ENCODE measurements around the gene CHN2. TPM values are rescaled to one million over a fixed set of nuclear protein-coding genes. Genes with fewer than 3 reads are reported as not detected.

Gene CHN2
- polyA plus RNA-seq, 1 donor: 33.6 TPM

GRCh38 chr7:29391262-29391661 lies 196.7 kb downstream of the CHN2 start:
- no peak overlapping the region for H3K4me3 ChIP-seq (ENCODE audit: low read length)
- no peaks in the 10 kb centered on the region for H3K36me3 ChIP-seq (ENCODE audit: control insufficient read depth, insufficient read depth, low read length)
- no peaks in the 10 kb centered on the region for H3K27me3 ChIP-seq (ENCODE audit: control insufficient read depth, insufficient read depth, low read length)
- no peak for DNase-seq
- no peaks in the 10 kb centered on the region for H3K9me3 ChIP-seq (ENCODE audit: control insufficient read depth, low read depth, low read length)
- no peak overlapping the region for H3K27ac ChIP-seq (ENCODE audit: low read length)
- no peaks in the 10 kb centered on the region for H3K4me1 ChIP-seq (ENCODE audit: control insufficient read depth, insufficient read depth, low read length)
- 100% methylated on average over 1 of the region's 1 CpG for WGBS (ENCODE audit: insufficient coverage, low lambda C conversion rate)

GRCh38 chr7:29394321-29394720 lies 199.7 kb downstream of the CHN2 start:
- no peak for DNase-seq
- WGBS (ENCODE audit: insufficient coverage, low lambda C conversion rate): 93% methylated on average over 3 of the region's 7 CpGs
- no peaks in the 10 kb centered on the region for H3K4me1 ChIP-seq (ENCODE audit: control insufficient read depth, insufficient read depth, low read length)
- no peak overlapping the region for H3K27ac ChIP-seq (ENCODE audit: low read length)
- no peaks in the 10 kb centered on the region for H3K36me3 ChIP-seq (ENCODE audit: control insufficient read depth, insufficient read depth, low read length)
- H3K4me3 ChIP-seq (ENCODE audit: low read length): no peak overlapping the region
- no peaks in the 10 kb centered on the region for H3K9me3 ChIP-seq (ENCODE audit: control insufficient read depth, low read depth, low read length)
- H3K27me3 ChIP-seq (ENCODE audit: control insufficient read depth, insufficient read depth, low read length): no peaks in the 10 kb centered on the region

GRCh38 chr7:29396563-29396962 lies 202.0 kb downstream of the CHN2 start:
- no peak for DNase-seq
- Histone ChIP-seq H3K4me1 (ENCODE audit: control insufficient read depth, insufficient read depth, low read length) (peaks cover 6% of the 10 kb centered on the region), H3K27ac (ENCODE audit: low read length) (no peak overlapping the region), H3K4me3 (ENCODE audit: low read length) (no peak overlapping the region), H3K9me3 (ENCODE audit: control insufficient read depth, low read depth, low read length) (no peaks in the 10 kb centered on the region), H3K27me3 (ENCODE audit: control insufficient read depth, insufficient read depth, low read length) (no peaks in the 10 kb centered on the region), H3K36me3 (ENCODE audit: control insufficient read depth, insufficient read depth, low read length) (no peaks in the 10 kb centered on the region)
- WGBS (ENCODE audit: insufficient coverage, low lambda C conversion rate): no CpG with 5 or more reads among the region's 7 CpGs

GRCh38 chr7:29397398-29397797 lies 202.8 kb downstream of the CHN2 start:
- Histone ChIP-seq H3K27me3 (ENCODE audit: control insufficient read depth, insufficient read depth, low read length) (no peaks in the 10 kb centered on the region), H3K4me1 (ENCODE audit: control insufficient read depth, insufficient read depth, low read length) (peaks cover 12% of the 10 kb centered on the region), H3K36me3 (ENCODE audit: control insufficient read depth, insufficient read depth, low read length) (no peaks in the 10 kb centered on the region), H3K27ac (ENCODE audit: low read length) (no peak overlapping the region), H3K4me3 (ENCODE audit: low read length) (no peak overlapping the region), H3K9me3 (ENCODE audit: control insufficient read depth, low read depth, low read length) (no peaks in the 10 kb centered on the region)
- no CpG with 5 or more reads among the region's 2 CpGs for WGBS (ENCODE audit: insufficient coverage, low lambda C conversion rate)
- DNase-seq: no peak

GRCh38 chr7:29398011-29398410 lies 203.4 kb downstream of the CHN2 start:
- Histone ChIP-seq H3K27me3 (ENCODE audit: control insufficient read depth, insufficient read depth, low read length) (no peaks in the 10 kb centered on the region), H3K4me3 (ENCODE audit: low read length) (no peak overlapping the region), H3K9me3 (ENCODE audit: control insufficient read depth, low read depth, low read length) (no peaks in the 10 kb centered on the region), H3K4me1 (ENCODE audit: control insufficient read depth, insufficient read depth, low read length) (peaks cover 12% of the 10 kb centered on the region), H3K27ac (ENCODE audit: low read length) (no peak overlapping the region), H3K36me3 (ENCODE audit: control insufficient read depth, insufficient read depth, low read length) (no peaks in the 10 kb centered on the region)
- WGBS (ENCODE audit: insufficient coverage, low lambda C conversion rate): no CpG with 5 or more reads among the region's 4 CpGs
- DNase-seq: no peak

GRCh38 chr7:29400437-29400836 lies 205.9 kb downstream of the CHN2 start:
- no peak for DNase-seq
- H3K27ac ChIP-seq (ENCODE audit: low read length): no peak overlapping the region
- 89% methylated on average over 5 of the region's 9 CpGs for WGBS (ENCODE audit: insufficient coverage, low lambda C conversion rate)

GRCh38 chr7:29401769-29402168 lies 207.2 kb downstream of the CHN2 start:
- no CpG with 5 or more reads among the region's 11 CpGs for whole genome bisulfite sequencing (ENCODE audit: insufficient coverage, low lambda C conversion rate)
- H3K36me3 ChIP-seq (ENCODE audit: control insufficient read depth, insufficient read depth, low read length): no peaks in the 10 kb centered on the region
- no peaks in the 10 kb centered on the region for H3K9me3 ChIP-seq (ENCODE audit: control insufficient read depth, low read depth, low read length)
- H3K4me1 ChIP-seq (ENCODE audit: control insufficient read depth, insufficient read depth, low read length): peaks cover 25% of the 10 kb centered on the region
- DNase-seq: peak in 1 of 2 donors; percentile 35
- H3K27ac ChIP-seq (ENCODE audit: low read length): peak overlapping the region; percentile 69
- H3K4me3 ChIP-seq (ENCODE audit: low read length): no peak overlapping the region
- no peaks in the 10 kb centered on the region for H3K27me3 ChIP-seq (ENCODE audit: control insufficient read depth, insufficient read depth, low read length)

More at GRCh38 chr7:29400437-29400836, 205.9 kb downstream of the CHN2 start:
- Histone ChIP-seq H3K36me3 (ENCODE audit: control insufficient read depth, insufficient read depth, low read length) (no peaks in the 10 kb centered on the region), H3K27me3 (ENCODE audit: control insufficient read depth, insufficient read depth, low read length) (no peaks in the 10 kb centered on the region), H3K9me3 (ENCODE audit: control insufficient read depth, low read depth, low read length) (no peaks in the 10 kb centered on the region), H3K4me3 (ENCODE audit: low read length) (no peak overlapping the region), H3K4me1 (ENCODE audit: control insufficient read depth, insufficient read depth, low read length) (peaks cover 16% of the 10 kb centered on the region)

- peak overlapping the region; percentile 46 for H3K27ac ChIP-seq (ENCODE audit: low read length)
- H3K4me3 ChIP-seq (ENCODE audit: low read length): no peak overlapping the region
- H3K4me1 ChIP-seq (ENCODE audit: control insufficient read depth, insufficient read depth, low read length): peaks cover 19% of the 10 kb centered on the region
- H3K27me3 ChIP-seq (ENCODE audit: control insufficient read depth, insufficient read depth, low read length): no peaks in the 10 kb centered on the region
- H3K36me3 ChIP-seq (ENCODE audit: control insufficient read depth, insufficient read depth, low read length): no peaks in the 10 kb centered on the region
- no CpG with 5 or more reads among the region's 5 CpGs for WGBS (ENCODE audit: insufficient coverage, low lambda C conversion rate)
- H3K9me3 ChIP-seq (ENCODE audit: control insufficient read depth, low read depth, low read length): no peaks in the 10 kb centered on the region
- DNase-seq: peak; percentile 44 to 72
Measured at GRCh38 chr7:29405891-29406290, 211.3 kb downstream of the CHN2 start.

GRCh38 chr7:29406366-29406765 lies 211.8 kb downstream of the CHN2 start:
- no CpG with 5 or more reads among the region's 6 CpGs for WGBS (ENCODE audit: insufficient coverage, low lambda C conversion rate)
- no peak for DNase-seq
- peaks cover 19% of the 10 kb centered on the region for H3K4me1 ChIP-seq (ENCODE audit: control insufficient read depth, insufficient read depth, low read length)
- no peak overlapping the region for H3K4me3 ChIP-seq (ENCODE audit: low read length)
- no peaks in the 10 kb centered on the region for H3K9me3 ChIP-seq (ENCODE audit: control insufficient read depth, low read depth, low read length)
- H3K27me3 ChIP-seq (ENCODE audit: control insufficient read depth, insufficient read depth, low read length): no peaks in the 10 kb centered on the region
- no peaks in the 10 kb centered on the region for H3K36me3 ChIP-seq (ENCODE audit: control insufficient read depth, insufficient read depth, low read length)
- peak overlapping the region; percentile 46 for H3K27ac ChIP-seq (ENCODE audit: low read length)

GRCh38 chr7:29408841-29409243 lies 214.3 kb downstream of the CHN2 start:
- H3K27ac ChIP-seq (ENCODE audit: low read length): no peak overlapping the region
- 0% methylated on average over 1 of the region's 7 CpGs for WGBS (ENCODE audit: insufficient coverage, low lambda C conversion rate)
- peaks cover 29% of the 10 kb centered on the region for H3K4me1 ChIP-seq (ENCODE audit: control insufficient read depth, insufficient read depth, low read length)

GRCh38 chr7:29410996-29411395 lies 216.4 kb downstream of the CHN2 start:
- Histone ChIP-seq H3K27ac (ENCODE audit: low read length) (no peak overlapping the region), H3K36me3 (ENCODE audit: control insufficient read depth, insufficient read depth, low read length) (no peaks in the 10 kb centered on the region), H3K27me3 (ENCODE audit: control insufficient read depth, insufficient read depth, low read length) (no peaks in the 10 kb centered on the region), H3K9me3 (ENCODE audit: control insufficient read depth, low read depth, low read length) (no peaks in the 10 kb centered on the region), H3K4me1 (ENCODE audit: control insufficient read depth, insufficient read depth, low read length) (peaks cover 41% of the 10 kb centered on the region), H3K4me3 (ENCODE audit: low read length) (no peak overlapping the region)
- 86% methylated on average over 1 of the region's 3 CpGs for WGBS (ENCODE audit: insufficient coverage, low lambda C conversion rate)
- DNase-seq: no peak

More at GRCh38 chr7:29408841-29409243, 214.3 kb downstream of the CHN2 start:
- peak in 1 of 2 donors; percentile 61 for DNase-seq
- Histone ChIP-seq H3K9me3 (ENCODE audit: control insufficient read depth, low read depth, low read length) (no peaks in the 10 kb centered on the region), H3K27me3 (ENCODE audit: control insufficient read depth, insufficient read depth, low read length) (no peaks in the 10 kb centered on the region), H3K4me3 (ENCODE audit: low read length) (no peak overlapping the region), H3K36me3 (ENCODE audit: control insufficient read depth, insufficient read depth, low read length) (no peaks in the 10 kb centered on the region)

Data from large intestine (tissue), 3 donors.